GM10266 (cell line): ENCODE data around the gene FCRL5.

Experiments used
- DNase-seq: peaks from one replicate; pipeline ENCODE4 v3.0.0; 2012; ENCODE audit errors: extremely low spot score
- CTCF ChIP-seq: IDR thresholded peaks from 2 replicates; pipeline ENCODE4 v1.5.1; 2012; ENCODE audit warnings: mild to moderate bottlenecking, low read depth; ENCODE audit not compliant: control insufficient read depth, insufficient read depth; ENCODE audit errors: missing control alignments

FCRL5 gene

GRCh38 chr1:157497987-157498735 lies 54.2 kb downstream of the FCRL5 start:
- no peak for TF ChIP-seq CTCF
- no peak for DNase-seq

GRCh38 chr1:157497284-157497683 lies 55.0 kb downstream of the FCRL5 start:
- no peak for DNase-seq

GRCh38 chr1:157496121-157496526 lies 56.2 kb downstream of the FCRL5 start:
- peak; percentile 30 for DNase-seq
- peak; percentile 87 for TF ChIP-seq CTCF

More at GRCh38 chr1:157497284-157497683, 55.0 kb downstream of the FCRL5 start:
- no peak for TF ChIP-seq CTCF

GRCh38 chr1:157495285-157495684 lies 57.0 kb downstream of the FCRL5 start:
- no peak for TF ChIP-seq CTCF
- DNase-seq = no peak

GRCh38 chr1:157494093-157494492 lies 58.2 kb downstream of the FCRL5 start:
- TF ChIP-seq CTCF = no peak
- no peak for DNase-seq

- peak; percentile 67 for TF ChIP-seq CTCF
- DNase-seq = peak; percentile 36
Observed at GRCh38 chr1:157490467-157491165, 61.7 kb downstream of the FCRL5 start.

- no peak for TF ChIP-seq CTCF
- no peak for DNase-seq
Observed at GRCh38 chr1:157488156-157488555, 64.2 kb downstream of the FCRL5 start.
